IMR-90 (cell line): ENCODE measurements around the gene MYH10. TPM values are rescaled to one million over a fixed set of nuclear protein-coding genes. Genes with fewer than 3 reads are reported as not detected.

Experiments used
- ATAC-seq: fragments of 200-7000 bp; cut with Tn5 transposase; 2 replicates; pipeline ENCODE4 v1.9.1; 2020; ENCODE audit warnings: low read depth, mild to moderate bottlenecking, moderate library complexity
- BruUV-seq: library from RNA; stranded (reverse); fragments of 400-500 nt; replicated peaks from 2 replicates; lab custom pipeline; 2021; lab: Mats Ljungman, UMichigan
- CTCF ChIA-PET: fragments of 300-600 bp; formaldehyde crosslinking; extraction: SDS; loops from one replicate; lab custom pipeline; 2021; ENCODE audit warnings: antibody characterized with exemption; lab: Yijun Ruan, JAX
- POLR2A ChIA-PET: fragments of 300-600 bp; sonication (Branson Sonifier 250); formaldehyde crosslinking; loops from one replicate; lab custom pipeline; 2022; ENCODE audit warnings: antibody characterized with exemption; ENCODE audit not compliant: unreplicated experiment; lab: Charles Lee
- DNase-seq: peaks from one replicate; pipeline ENCODE4 v3.0.0; 2013
- H2AFZ ChIP-seq: replicated peaks from 2 replicates; pipeline ENCODE3; 2013; ENCODE audit warnings: low read length, mild to moderate bottlenecking; ENCODE audit not compliant: poor library complexity
- H2AK5ac ChIP-seq: 2 replicates; pipeline ENCODE4 v1.6.1; 2013; ENCODE audit warnings: low read depth, low read length, inconsistent platforms
- H2AK9ac ChIP-seq: replicated peaks from 2 replicates; pipeline ENCODE3; 2013; ENCODE audit warnings: mild to moderate bottlenecking, low read depth, low read length, moderate library complexity; ENCODE audit not compliant: poor library complexity
- H2BK120ac ChIP-seq: 2 replicates; pipeline ENCODE4 v1.6.1; 2013; ENCODE audit warnings: low read depth, low read length, inconsistent platforms
- H2BK15ac ChIP-seq: 3 replicates; pipeline ENCODE4 v1.6.1; 2013; ENCODE audit warnings: low read depth, low read length, inconsistent platforms
- H2BK20ac ChIP-seq: 2 replicates; pipeline ENCODE4 v1.6.1; 2013; ENCODE audit warnings: low read depth, mild to moderate bottlenecking, inconsistent platforms, low read length, moderate library complexity
- H2BK5ac ChIP-seq: 2 replicates; pipeline ENCODE4 v1.6.1; 2013; ENCODE audit warnings: mild to moderate bottlenecking, low read depth, low read length, inconsistent platforms; ENCODE audit not compliant: poor library complexity, severe bottlenecking
- H3K14ac ChIP-seq: replicated peaks from 2 replicates; pipeline ENCODE4 v1.6.1; 2013; ENCODE audit warnings: low read depth, low read length, inconsistent platforms
- H3K18ac ChIP-seq: 2 replicates; pipeline ENCODE4 v1.6.1; 2013; ENCODE audit warnings: low read depth, low read length, control low read depth
- H3K23ac ChIP-seq: 2 replicates; pipeline ENCODE4 v1.6.1; 2013; ENCODE audit warnings: low read depth, low read length, inconsistent platforms
- H3K27ac ChIP-seq: 2 replicates; pipeline ENCODE4 v1.5.1; 2013; ENCODE audit warnings: mild to moderate bottlenecking, control low read depth, low read length; ENCODE audit not compliant: insufficient read depth
- H3K27me3 ChIP-seq: 2 replicates; pipeline ENCODE4 v1.6.1; 2013; ENCODE audit warnings: low read length; ENCODE audit not compliant: control insufficient read depth, insufficient read depth
- H3K36me3 ChIP-seq: 2 replicates; pipeline ENCODE4 v1.6.1; 2013; ENCODE audit warnings: low read length, mixed read lengths; ENCODE audit not compliant: control insufficient read depth, insufficient read depth
- H3K4ac ChIP-seq: 2 replicates; pipeline ENCODE4 v1.6.1; 2013; ENCODE audit warnings: low read depth, low read length, inconsistent platforms
- H3K4me1 ChIP-seq: 2 replicates; pipeline ENCODE4 v1.6.1; 2013; ENCODE audit warnings: low read length, mixed read lengths; ENCODE audit not compliant: control insufficient read depth, insufficient read depth
- H3K4me2 ChIP-seq: 2 replicates; pipeline ENCODE4 v1.6.1; 2013; ENCODE audit warnings: low read depth, mild to moderate bottlenecking, control low read depth, low read length, moderate library complexity
- H3K4me3 ChIP-seq: 2 replicates; pipeline ENCODE4 v1.5.1; 2013; ENCODE audit warnings: low read depth, mild to moderate bottlenecking, control low read depth, low read length, moderate library complexity; ENCODE audit not compliant: insufficient read depth
- H3K56ac ChIP-seq: 2 replicates; pipeline ENCODE4 v1.6.1; 2013; ENCODE audit warnings: low read length, inconsistent platforms; ENCODE audit not compliant: insufficient read depth; ENCODE audit errors: extremely low read depth
- H3K79me1 ChIP-seq, 2 experiments: 2 replicates each; pipeline ENCODE4 v1.6.1; 2013; ENCODE audit warnings: low read length in 2 of 2, inconsistent platforms in 1 of 2, low read depth in 1 of 2
- H3K9ac ChIP-seq: 2 replicates; pipeline ENCODE4 v1.6.1; 2013; ENCODE audit warnings: low read depth, low read length, control low read depth
- H3K9me1 ChIP-seq: 2 replicates; pipeline ENCODE4 v1.6.1; 2013; ENCODE audit warnings: low read length, inconsistent platforms; ENCODE audit not compliant: insufficient read depth
- H3K9me3 ChIP-seq: 2 replicates; pipeline ENCODE4 v1.6.1; 2013; ENCODE audit warnings: low read length; ENCODE audit not compliant: control insufficient read depth, insufficient read depth
- H4K20me1 ChIP-seq: 2 replicates; pipeline ENCODE4 v1.6.1; 2013; ENCODE audit warnings: low read length, inconsistent platforms; ENCODE audit not compliant: insufficient read depth
- H4K5ac ChIP-seq: 2 replicates; pipeline ENCODE4 v1.6.1; 2013; ENCODE audit warnings: mild to moderate bottlenecking, low read depth, low read length, control low read depth
- H4K8ac ChIP-seq, 2 experiments: 2 replicates each; pipeline ENCODE4 v1.6.1; 2013; ENCODE audit warnings: low read depth in 2 of 2, low read length in 2 of 2, control low read depth in 1 of 2, inconsistent platforms in 1 of 2
- H4K91ac ChIP-seq: 2 replicates; pipeline ENCODE4 v1.6.1; 2013; ENCODE audit warnings: low read depth, low read length, inconsistent platforms; ENCODE audit not compliant: insufficient read depth
- BHLHE40 ChIP-seq: fragments of 150-350 bp; IDR thresholded peaks from 2 replicates; pipeline ENCODE4 v1.6.1; 2016; ENCODE audit warnings: mild to moderate bottlenecking, low read depth, low read length
- CEBPB ChIP-seq: IDR thresholded peaks from 2 replicates; pipeline ENCODE4 v1.6.1; 2012; ENCODE audit warnings: low read depth, low read length, improper control_type of control experiment
- CHD1 ChIP-seq: IDR thresholded peaks from 2 replicates; pipeline ENCODE4 v1.6.1; 2012; ENCODE audit warnings: low read depth, low read length, improper control_type of control experiment
- FOS ChIP-seq: fragments of 150-350 bp; IDR thresholded peaks from 2 replicates; pipeline ENCODE4 v1.6.1; 2016; ENCODE audit warnings: low read depth, low read length
- MAFK ChIP-seq: IDR thresholded peaks from 2 replicates; pipeline ENCODE4 v1.6.1; 2012; ENCODE audit warnings: low read depth, low read length, improper control_type of control experiment
- NFE2L2 ChIP-seq: fragments of 150-350 bp; IDR thresholded peaks from 2 replicates; pipeline ENCODE4 v1.6.1; 2016; ENCODE audit warnings: low read depth, mild to moderate bottlenecking, low read length
- RFX5 ChIP-seq: IDR thresholded peaks from 2 replicates; pipeline ENCODE4 v1.8.0; 2012; ENCODE audit warnings: low read depth, mild to moderate bottlenecking, low read length, moderate library complexity
- WGBS, 2 experiments: methylation state at CpG; one replicate each; pipeline versions ENCODE4 v1.1.5 to v1.1.7; 2013; ENCODE audit warnings: missing lambda C conversion rate in 2 of 2; ENCODE audit not compliant: insufficient read length in 1 of 2; ENCODE audit errors: extremely low coverage in 2 of 2; 5-methylcytosine and 5-hydroxymethylcytosine counted together
- dilution Hi-C: fragments of 300-500 bp; cut with HindIII; formaldehyde crosslinking; loops from one replicate; pipeline ENCODE4 v1.14.3; 2018; ENCODE audit warnings: low sequenced_read_pairs; ENCODE audit not compliant: unreplicated experiment
- in situ Hi-C: fragments of 300-500 bp; cut with MboI; formaldehyde crosslinking; loops from 3 replicates; pipeline ENCODE4 v1.14.3; 2019; ENCODE audit warnings: low sequenced_read_pairs, inconsistent platforms, mixed read lengths
- intact Hi-C: fragments of 100-400 bp; cut with micrococcal nuclease; formaldehyde crosslinking; loops from 2 replicates; pipeline ENCODE4 v1.10.0; 2022
- polyA plus RNA-seq, 3 experiments: library from polyadenylated mRNA; depleted of rRNA; stranded (reverse); fragments of >200 nt; gene quantifications; 2 replicates each; pipeline ENCODE4 v1.2.3, GENCODE V29; 2012; ENCODE audit warnings: low replicate concordance in 1 of 3
- total RNA-seq: library from RNA; depleted of rRNA; stranded (reverse); fragments of >200 nt; gene quantifications from 2 replicates; pipeline ENCODE4 v1.2.3, GENCODE V29; 2012

MYH10 gene
- total and polyA plus RNA-seq, 2 of the 4 experiments (the other 2 are of a cell fraction) = 71.2 to 95.2 TPM

- H4K5ac ChIP-seq = no peak overlapping the region
- no peak overlapping the region for H3K18ac ChIP-seq
- H3K56ac ChIP-seq = no peak overlapping the region
- no peak overlapping the region for H3K4me3 ChIP-seq
- no peak for TF ChIP-seq MAFK
- TF ChIP-seq BHLHE40 = no peak
- no peak for TF ChIP-seq FOS
- no peak for TF ChIP-seq CHD1
- no peak for TF ChIP-seq RFX5
- no peak for TF ChIP-seq NFE2L2
- TF ChIP-seq CEBPB = no peak
- no peak overlapping the region for H4K91ac ChIP-seq
- ChIA-PET POLR2A (no interaction called here), CTCF (interaction anchor here (0.7 kb wide), 1 partner anchor 168 kb away, joined by 3 read pairs; no protein-coding TSS in a partner anchor)
- no peak overlapping the region for H2BK15ac ChIP-seq
- H3K4me1 ChIP-seq = peaks cover 13% of the 10 kb centered on the region; the same call in 1 of the 2 replicates
- ATAC-seq (no peak), DNase-seq (no peak)
- H3K27me3 ChIP-seq = no peaks in the 10 kb centered on the region
- H3K4ac ChIP-seq = no peak overlapping the region
- no peak overlapping the region for H2AK9ac ChIP-seq
- no CpG with 5 or more reads among the region's 3 CpGs for WGBS, 2 experiments
- H3K9me3 ChIP-seq = no peaks in the 10 kb centered on the region
- H3K79me1 ChIP-seq = peaks cover 20 to 86% of the 10 kb centered on the region in 2 experiments; a peak in 3 of 4 replicates
- H4K20me1 ChIP-seq = peaks cover 72% of the 10 kb centered on the region
- no peak overlapping the region for H3K23ac ChIP-seq
- no peak overlapping the region for H3K9ac ChIP-seq
- peaks cover 15% of the 10 kb centered on the region; the same call in 1 of the 2 replicates for H3K9me1 ChIP-seq
- H3K27ac ChIP-seq = no peak overlapping the region
- no peak overlapping the region for H2BK20ac ChIP-seq
- H2AFZ ChIP-seq = no peak overlapping the region
- no peak overlapping the region for H2BK5ac ChIP-seq
- no peak overlapping the region for H4K8ac ChIP-seq
- dilution Hi-C loops = no loop called here
- peaks cover 67% of the 10 kb centered on the region for H3K36me3 ChIP-seq
- intact Hi-C loops = no loop called here
- no TSS peak for BruUV-seq
- no peak overlapping the region for H3K4me2 ChIP-seq
- no peak overlapping the region for H3K14ac ChIP-seq
- in situ Hi-C loops = no loop called here
- no peak overlapping the region for H2AK5ac ChIP-seq
- H2BK120ac ChIP-seq = no peak overlapping the region
Observed at GRCh38 chr17:8468980-8469379, 161.5 kb downstream of the MYH10 start.
